HepG2 (cell line): ENCODE data around the gene CLIC5. TPM values are rescaled to one million over a fixed set of nuclear protein-coding genes. Genes with fewer than 3 reads are reported as not detected.

ENCODE experiments used
- ATF4 ChIP-seq, 2 experiments: fragments of 450-650 bp in 1 of 2; sonication (generic) in 1 of 2; formaldehyde crosslinking; IDR thresholded peaks; 2 replicates each; pipeline versions ENCODE4 v1.5.0 to v1.8.0; 2020 to 2022; ENCODE audit warnings: mild to moderate bottlenecking in 1 of 2, missing genetic modification reagents in 1 of 2
- ATRX ChIP-seq: sonication (generic); formaldehyde crosslinking; IDR thresholded peaks from 2 replicates; pipeline ENCODE4 v1.4.0; 2020; ENCODE audit warnings: missing genetic modification reagents, borderline replicate concordance
- CBX1 ChIP-seq: IDR thresholded peaks from one replicate; pipeline ENCODE4 v1.6.1; 2016; ENCODE audit warnings: antibody characterized with exemption, low read depth
- CEBPG ChIP-seq: IDR thresholded peaks from 2 replicates; pipeline ENCODE4 v1.6.1; 2016
- GABPA ChIP-seq, 2 experiments: IDR thresholded peaks; 2 replicates each; pipeline ENCODE4 v1.6.1; 2011 to 2016; ENCODE audit warnings: low read depth in 2 of 2, low read length in 1 of 2, missing biosample characterization in 1 of 2, missing genetic modification characterization in 1 of 2
- GABPB1 ChIP-seq: IDR thresholded peaks from 2 replicates; pipeline ENCODE4 v1.6.1; 2016; ENCODE audit warnings: mild to moderate bottlenecking, missing genetic modification reagents, moderate library complexity, missing compliant biosample characterization
- NAIF1 ChIP-seq: sonication (generic); formaldehyde crosslinking; IDR thresholded peaks from 2 replicates; pipeline ENCODE4 v1.5.0; 2020; ENCODE audit warnings: mild to moderate bottlenecking, missing genetic modification reagents, borderline replicate concordance
- ONECUT2 ChIP-seq: sonication (generic); formaldehyde crosslinking; IDR thresholded peaks from 2 replicates; pipeline ENCODE4 v1.4.0; 2020; ENCODE audit warnings: missing genetic modification reagents
- PATZ1 ChIP-seq: sonication (generic); formaldehyde crosslinking; IDR thresholded peaks from 2 replicates; pipeline ENCODE4 v1.4.0; 2020; ENCODE audit warnings: missing genetic modification reagents
- REPIN1 ChIP-seq: sonication (generic); formaldehyde crosslinking; IDR thresholded peaks from 2 replicates; pipeline ENCODE4 v1.8.0; 2022; ENCODE audit warnings: missing genetic modification reagents, low read depth, mild to moderate bottlenecking, borderline replicate concordance
- SALL1 ChIP-seq: sonication (generic); formaldehyde crosslinking; IDR thresholded peaks from 2 replicates; pipeline ENCODE4 v1.8.0; 2022; ENCODE audit warnings: mild to moderate bottlenecking, missing genetic modification reagents
- SMYD3 ChIP-seq: sonication (generic); formaldehyde crosslinking; IDR thresholded peaks from 2 replicates; pipeline ENCODE4 v1.8.1; 2023; ENCODE audit warnings: mild to moderate bottlenecking, missing genetic modification reagents
- ZBTB25 ChIP-seq: IDR thresholded peaks from 2 replicates; pipeline ENCODE4 v1.6.1; 2018; ENCODE audit warnings: missing genetic modification reagents
- ZNF580 ChIP-seq: IDR thresholded peaks from 2 replicates; pipeline ENCODE4 v1.6.1; 2016; ENCODE audit warnings: low read depth, borderline replicate concordance
- ZNF747 ChIP-seq: sonication (generic); formaldehyde crosslinking; IDR thresholded peaks from 2 replicates; pipeline ENCODE4 v1.8.1; 2023; ENCODE audit warnings: missing genetic modification reagents, mild to moderate bottlenecking, borderline replicate concordance
- polyA plus RNA-seq, 8 experiments: library from polyadenylated mRNA; depleted of rRNA in 3 of 8; stranded (reverse) in 7 of 8; unstranded in 1 of 8; fragments of >200 nt; fragmentation: Illumina TruSeq in 4 of 8; extraction: Trizol in 4 of 8; gene quantifications; 2 replicates each; pipeline versions ENCODE4 v1.2.1 to v1.2.3, GENCODE V29; 2011 to 2016; ENCODE audit warnings: low read depth in 4 of 8, missing spikeins in 1 of 8, mixed read lengths in 1 of 8; ENCODE audit not compliant: insufficient read depth in 1 of 8
- total RNA-seq, 5 experiments: library from RNA; depleted of rRNA; stranded (reverse); fragments of >200 nt; fragmentation: Illumina TruSeq; extraction: Trizol; gene quantifications; 2 replicates each; pipeline ENCODE4 v1.2.3, GENCODE V29; 2016; ENCODE audit warnings: low read depth in 1 of 5
- TF ChIP-seq, protein P1 (sequence below): sonication (generic); formaldehyde crosslinking; IDR thresholded peaks from 2 replicates; pipeline ENCODE4 v1.4.0; 2020; ENCODE audit warnings: missing genetic modification reagents

CLIC5 gene
- total and polyA plus RNA-seq, 2 of the 13 experiments (the other 11 are each of a cell fraction or from before 2014, with no cell fraction given): not detected

GRCh38 chr6:45930420-45931040, 85.1 kb downstream of the CLIC5 start (continued):
- TF ChIP-seq ATF4 (CRISPR knock-in tag; IDR thresholded peaks at IDR 0.05) (no peak), GABPB1 (CRISPR knock-in tag) (peak; percentile 69), PATZ1 (peak; percentile 57), CEBPG (CRISPR knock-in tag) (no peak), CBX1 (peak; percentile 31), SMYD3 (CRISPR knock-in tag) (no peak), SALL1 (CRISPR knock-in tag) (peak; percentile 25; the same call in 1 of the 2 replicates), ZNF580 (CRISPR knock-in tag) (0 out of 2 replicates have a peak, but pooled peaks have one; percentile 24), ZBTB25 (CRISPR knock-in tag) (0 out of 2 replicates have a peak, but pooled peaks have one; percentile 30), ONECUT2 (no peak), ZNF747 (CRISPR knock-in tag) (no peak), GABPA (IDR thresholded peaks at IDR 0.05; ENCODE audit: low read depth, low read length) (no peak), GABPA (CRISPR knock-in tag; IDR thresholded peaks at IDR 0.05; ENCODE audit: low read depth) (peak; percentile 52), REPIN1 (CRISPR knock-in tag) (no peak), NAIF1 (no peak), ATRX (CRISPR knock-in tag) (no peak)
- TF ChIP-seq, protein P1, sequence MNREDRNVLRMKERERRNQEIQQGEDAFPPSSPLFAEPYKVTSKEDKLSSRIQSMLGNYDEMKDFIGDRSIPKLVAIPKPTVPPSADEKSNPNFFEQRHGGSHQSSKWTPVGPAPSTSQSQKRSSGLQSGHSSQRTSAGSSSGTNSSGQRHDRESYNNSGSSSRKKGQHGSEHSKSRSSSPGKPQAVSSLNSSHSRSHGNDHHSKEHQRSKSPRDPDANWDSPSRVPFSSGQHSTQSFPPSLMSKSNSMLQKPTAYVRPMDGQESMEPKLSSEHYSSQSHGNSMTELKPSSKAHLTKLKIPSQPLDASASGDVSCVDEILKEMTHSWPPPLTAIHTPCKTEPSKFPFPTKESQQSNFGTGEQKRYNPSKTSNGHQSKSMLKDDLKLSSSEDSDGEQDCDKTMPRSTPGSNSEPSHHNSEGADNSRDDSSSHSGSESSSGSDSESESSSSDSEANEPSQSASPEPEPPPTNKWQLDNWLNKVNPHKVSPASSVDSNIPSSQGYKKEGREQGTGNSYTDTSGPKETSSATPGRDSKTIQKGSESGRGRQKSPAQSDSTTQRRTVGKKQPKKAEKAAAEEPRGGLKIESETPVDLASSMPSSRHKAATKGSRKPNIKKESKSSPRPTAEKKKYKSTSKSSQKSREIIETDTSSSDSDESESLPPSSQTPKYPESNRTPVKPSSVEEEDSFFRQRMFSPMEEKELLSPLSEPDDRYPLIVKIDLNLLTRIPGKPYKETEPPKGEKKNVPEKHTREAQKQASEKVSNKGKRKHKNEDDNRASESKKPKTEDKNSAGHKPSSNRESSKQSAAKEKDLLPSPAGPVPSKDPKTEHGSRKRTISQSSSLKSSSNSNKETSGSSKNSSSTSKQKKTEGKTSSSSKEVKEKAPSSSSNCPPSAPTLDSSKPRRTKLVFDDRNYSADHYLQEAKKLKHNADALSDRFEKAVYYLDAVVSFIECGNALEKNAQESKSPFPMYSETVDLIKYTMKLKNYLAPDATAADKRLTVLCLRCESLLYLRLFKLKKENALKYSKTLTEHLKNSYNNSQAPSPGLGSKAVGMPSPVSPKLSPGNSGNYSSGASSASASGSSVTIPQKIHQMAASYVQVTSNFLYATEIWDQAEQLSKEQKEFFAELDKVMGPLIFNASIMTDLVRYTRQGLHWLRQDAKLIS (CRISPR knock-in tag): no peak
- TF ChIP-seq, all 625 proteins: peak for 24
